Measurements from ENCODE around the gene PARD3B. TPM values are rescaled to one million over a fixed set of nuclear protein-coding genes. Genes with fewer than 3 reads are reported as not detected.
"Not testable (repeated sequence)": the region's sequence is repeated elsewhere in the genome, so short reads cannot be mapped to it uniquely, and the experiment has no call there.

The PARD3B gene
- total RNA-seq, 1 experiment from 2014 or later = 10.1 TPM

DNA sequence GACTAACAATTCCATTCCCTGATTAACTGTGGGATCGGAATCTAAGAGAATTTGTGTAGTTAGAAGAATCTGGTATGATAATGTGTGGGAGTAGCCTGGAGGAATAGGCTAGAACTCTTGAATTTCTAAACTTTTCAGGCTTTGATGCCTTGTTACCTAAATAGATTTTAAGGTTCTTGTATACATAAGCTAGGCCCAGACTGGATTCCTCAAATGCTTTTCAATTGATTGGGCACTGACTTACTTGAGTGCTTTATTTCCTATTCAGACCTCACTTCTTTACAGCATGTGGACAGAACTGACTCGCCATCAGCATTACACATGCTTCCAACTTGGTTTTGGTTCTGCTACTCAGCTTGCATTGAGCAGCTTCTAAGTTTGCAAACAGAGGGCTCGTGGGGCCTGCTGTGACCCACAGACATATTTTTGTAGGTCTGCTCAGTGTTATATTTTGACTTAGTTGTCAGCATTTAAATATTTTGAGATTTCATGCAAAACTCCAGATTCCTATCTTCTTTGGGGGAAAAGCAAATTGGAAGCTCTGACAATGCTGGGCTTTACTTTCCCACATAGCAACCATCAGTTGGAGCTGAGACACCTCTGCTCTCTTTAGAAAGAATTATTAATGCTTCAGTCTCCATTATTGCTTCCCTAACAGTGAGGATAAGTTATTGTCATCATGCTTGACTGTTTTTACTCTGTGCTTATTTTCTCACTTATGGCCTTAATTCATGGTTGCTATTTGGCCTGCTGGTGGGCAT is 5.7 kb downstream of the PARD3B start:
- no peaks in the 10 kb centered on the region for H3K27me3 Mint-ChIP-seq (ENCODE audit: unreplicated experiment)
- no peak for DNase-seq
- CTCF ChIA-PET = no interaction called here
- peaks cover 5% of the 10 kb centered on the region for H3K36me3 Mint-ChIP-seq (ENCODE audit: insufficient read depth, unreplicated experiment)
- no peak overlapping the region for H3K4me3 Mint-ChIP-seq (ENCODE audit: low read depth, unreplicated experiment)
- H3K27ac Mint-ChIP-seq (ENCODE audit: unreplicated experiment) = no peak overlapping the region
- TF ChIP-seq, protein P1, sequence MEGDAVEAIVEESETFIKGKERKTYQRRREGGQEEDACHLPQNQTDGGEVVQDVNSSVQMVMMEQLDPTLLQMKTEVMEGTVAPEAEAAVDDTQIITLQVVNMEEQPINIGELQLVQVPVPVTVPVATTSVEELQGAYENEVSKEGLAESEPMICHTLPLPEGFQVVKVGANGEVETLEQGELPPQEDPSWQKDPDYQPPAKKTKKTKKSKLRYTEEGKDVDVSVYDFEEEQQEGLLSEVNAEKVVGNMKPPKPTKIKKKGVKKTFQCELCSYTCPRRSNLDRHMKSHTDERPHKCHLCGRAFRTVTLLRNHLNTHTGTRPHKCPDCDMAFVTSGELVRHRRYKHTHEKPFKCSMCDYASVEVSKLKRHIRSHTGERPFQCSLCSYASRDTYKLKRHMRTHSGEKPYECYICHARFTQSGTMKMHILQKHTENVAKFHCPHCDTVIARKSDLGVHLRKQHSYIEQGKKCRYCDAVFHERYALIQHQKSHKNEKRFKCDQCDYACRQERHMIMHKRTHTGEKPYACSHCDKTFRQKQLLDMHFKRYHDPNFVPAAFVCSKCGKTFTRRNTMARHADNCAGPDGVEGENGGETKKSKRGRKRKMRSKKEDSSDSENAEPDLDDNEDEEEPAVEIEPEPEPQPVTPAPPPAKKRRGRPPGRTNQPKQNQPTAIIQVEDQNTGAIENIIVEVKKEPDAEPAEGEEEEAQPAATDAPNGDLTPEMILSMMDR (IDR thresholded peaks at IDR 0.05; ENCODE audit: unreplicated experiment) = no peak
- BruUV-seq (replicated peaks) = no TSS peak
- intact Hi-C loops (cut with micrococcal nuclease; ENCODE audit: unreplicated experiment) = no loop called here
- H3K9me3 Mint-ChIP-seq (ENCODE audit: low read depth, unreplicated experiment) = peaks cover 4% of the 10 kb centered on the region
- H3K4me1 Mint-ChIP-seq (ENCODE audit: low read depth, unreplicated experiment) = no peaks in the 10 kb centered on the region

DNA sequence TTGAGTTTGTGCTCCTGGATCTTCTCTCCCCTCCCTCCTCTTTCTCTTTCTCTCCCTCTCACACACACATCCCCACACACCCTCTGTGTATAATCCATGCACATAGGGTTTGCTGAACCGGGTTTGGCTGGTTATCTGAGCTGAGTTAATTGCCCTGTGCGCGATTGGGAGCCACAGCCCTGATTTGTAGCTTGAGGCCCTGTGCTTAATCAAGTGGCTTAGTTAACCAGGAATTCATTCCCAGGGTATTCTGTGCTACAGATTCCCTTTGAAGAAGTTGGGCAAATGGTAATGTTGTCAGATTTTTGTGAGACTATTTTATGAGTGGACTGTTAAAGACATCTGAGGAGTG is 6.2 kb downstream of the PARD3B start:
- Mint-ChIP-seq H3K9me3 (ENCODE audit: low read depth, unreplicated experiment) (peaks cover 7% of the 10 kb centered on the region), H3K27me3 (ENCODE audit: unreplicated experiment) (no peaks in the 10 kb centered on the region), H3K4me3 (ENCODE audit: low read depth, unreplicated experiment) (no peak overlapping the region), H3K27ac (ENCODE audit: unreplicated experiment) (no peak overlapping the region), H3K4me1 (ENCODE audit: low read depth, unreplicated experiment) (no peaks in the 10 kb centered on the region), H3K36me3 (ENCODE audit: insufficient read depth, unreplicated experiment) (no peaks in the 10 kb centered on the region)
- DNase-seq = no peak
- intact Hi-C loops (cut with micrococcal nuclease; ENCODE audit: unreplicated experiment) = no loop called here
- CTCF ChIA-PET = no interaction called here
- TF ChIP-seq, protein P1 (IDR thresholded peaks at IDR 0.05; ENCODE audit: unreplicated experiment) = no peak
- no TSS peak for BruUV-seq (replicated peaks)

GRCh38 chr2:204557604-204558003 is 12.3 kb downstream of the PARD3B start:
- Mint-ChIP-seq H3K9me3 (ENCODE audit: low read depth, unreplicated experiment) (peaks cover 12% of the 10 kb centered on the region), H3K4me3 (ENCODE audit: low read depth, unreplicated experiment) (no peak overlapping the region), H3K4me1 (ENCODE audit: low read depth, unreplicated experiment) (peaks cover 17% of the 10 kb centered on the region), H3K27ac (ENCODE audit: unreplicated experiment) (no peak overlapping the region), H3K27me3 (ENCODE audit: unreplicated experiment) (no peaks in the 10 kb centered on the region), H3K36me3 (ENCODE audit: insufficient read depth, unreplicated experiment) (no peaks in the 10 kb centered on the region)
- CTCF ChIA-PET = no interaction called here
- no peak for DNase-seq
- TF ChIP-seq, protein P1 (IDR thresholded peaks at IDR 0.05; ENCODE audit: unreplicated experiment) = no peak
- intact Hi-C loops (cut with micrococcal nuclease; ENCODE audit: unreplicated experiment) = no loop called here
- no TSS peak for BruUV-seq (replicated peaks)

DNA sequence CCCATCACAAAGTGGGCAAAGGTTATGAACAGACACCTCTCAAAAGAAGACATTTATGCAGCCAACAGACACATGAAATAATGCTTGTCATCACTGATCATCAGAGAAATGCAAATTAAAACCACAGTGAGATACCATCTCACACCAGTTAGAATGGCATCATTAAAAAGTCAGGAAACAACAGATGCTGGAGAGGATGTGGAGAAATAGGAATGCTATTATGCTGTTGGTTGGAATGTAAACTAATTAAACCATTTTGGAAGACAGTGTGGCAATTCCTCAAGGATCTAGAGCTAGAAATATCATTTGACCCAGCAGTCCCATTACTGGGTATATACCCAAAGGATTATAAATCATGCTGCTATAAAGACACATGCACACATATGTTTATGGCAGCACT is 14.1 kb downstream of the PARD3B start:
- DNase-seq; CTCF ChIA-PET; H3K36me3 Mint-ChIP-seq (ENCODE audit: insufficient read depth, unreplicated experiment); intact Hi-C loops (cut with micrococcal nuclease; ENCODE audit: unreplicated experiment); H3K27me3 Mint-ChIP-seq (ENCODE audit: unreplicated experiment); H3K4me3 Mint-ChIP-seq (ENCODE audit: low read depth, unreplicated experiment); H3K27ac Mint-ChIP-seq (ENCODE audit: unreplicated experiment); BruUV-seq (replicated peaks): not testable (repeated sequence)
- H3K9me3 Mint-ChIP-seq (ENCODE audit: low read depth, unreplicated experiment) = peaks cover 12% of the 10 kb centered on the region
- peaks cover 17% of the 10 kb centered on the region for H3K4me1 Mint-ChIP-seq (ENCODE audit: low read depth, unreplicated experiment)

DNA sequence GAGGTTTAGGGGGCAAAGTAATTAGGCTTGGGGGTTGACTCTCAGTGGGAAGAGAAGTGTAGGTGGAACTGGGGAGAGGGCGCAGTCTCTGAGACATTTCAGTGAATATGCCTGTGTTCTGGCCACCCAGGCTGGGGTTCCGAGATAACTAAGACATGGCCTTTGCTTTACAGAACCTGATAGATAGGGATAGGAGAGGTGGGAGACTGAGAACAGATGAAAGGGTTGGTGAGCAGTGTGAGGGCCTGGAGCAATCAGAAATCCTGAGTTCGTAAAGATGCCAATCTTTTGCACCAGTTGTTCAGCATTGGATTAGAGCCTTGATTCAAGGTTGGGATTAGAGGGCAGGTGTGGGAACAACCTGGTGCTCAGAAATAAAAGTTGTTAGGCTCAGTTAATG is 15.6 kb downstream of the PARD3B start:
- Mint-ChIP-seq H3K36me3 (ENCODE audit: insufficient read depth, unreplicated experiment) (no peaks in the 10 kb centered on the region), H3K4me1 (ENCODE audit: low read depth, unreplicated experiment) (peaks cover 17% of the 10 kb centered on the region), H3K27ac (ENCODE audit: unreplicated experiment) (no peak overlapping the region), H3K27me3 (ENCODE audit: unreplicated experiment) (no peaks in the 10 kb centered on the region), H3K9me3 (ENCODE audit: low read depth, unreplicated experiment) (peaks cover 8% of the 10 kb centered on the region), H3K4me3 (ENCODE audit: low read depth, unreplicated experiment) (no peak overlapping the region)
- DNase-seq = no peak
- BruUV-seq (replicated peaks) = no TSS peak
- TF ChIP-seq, protein P1 (IDR thresholded peaks at IDR 0.05; ENCODE audit: unreplicated experiment) = no peak
- CTCF ChIA-PET = interaction anchor here (0.7 kb wide), 1 partner anchor 315 kb away, joined by 3 read pairs; no protein-coding TSS in a partner anchor
- intact Hi-C loops (cut with micrococcal nuclease; ENCODE audit: unreplicated experiment) = no loop called here
